Measurements from ENCODE around the gene CKMT1A.

The CKMT1A gene

GRCh38 chr15:43748376-43748775, 54.7 kb downstream of the CKMT1A start:
- no peak for DNase-seq (ENCODE audit: low spot score)
